ENCODE measurements around the gene SH3BGR.

Gene SH3BGR

GRCh38 chr21:39484711-39485276, 33.0 kb downstream of the SH3BGR start:
- H3K27me3 ChIP-seq (replicated peaks; ENCODE audit: control insufficient read depth, insufficient read depth, low read length) = no peaks in the 10 kb centered on the region
- no peaks in the 10 kb centered on the region for H3K36me3 ChIP-seq (ENCODE audit: control insufficient read depth, insufficient read depth, low read length)
- TF ChIP-seq, protein P1, sequence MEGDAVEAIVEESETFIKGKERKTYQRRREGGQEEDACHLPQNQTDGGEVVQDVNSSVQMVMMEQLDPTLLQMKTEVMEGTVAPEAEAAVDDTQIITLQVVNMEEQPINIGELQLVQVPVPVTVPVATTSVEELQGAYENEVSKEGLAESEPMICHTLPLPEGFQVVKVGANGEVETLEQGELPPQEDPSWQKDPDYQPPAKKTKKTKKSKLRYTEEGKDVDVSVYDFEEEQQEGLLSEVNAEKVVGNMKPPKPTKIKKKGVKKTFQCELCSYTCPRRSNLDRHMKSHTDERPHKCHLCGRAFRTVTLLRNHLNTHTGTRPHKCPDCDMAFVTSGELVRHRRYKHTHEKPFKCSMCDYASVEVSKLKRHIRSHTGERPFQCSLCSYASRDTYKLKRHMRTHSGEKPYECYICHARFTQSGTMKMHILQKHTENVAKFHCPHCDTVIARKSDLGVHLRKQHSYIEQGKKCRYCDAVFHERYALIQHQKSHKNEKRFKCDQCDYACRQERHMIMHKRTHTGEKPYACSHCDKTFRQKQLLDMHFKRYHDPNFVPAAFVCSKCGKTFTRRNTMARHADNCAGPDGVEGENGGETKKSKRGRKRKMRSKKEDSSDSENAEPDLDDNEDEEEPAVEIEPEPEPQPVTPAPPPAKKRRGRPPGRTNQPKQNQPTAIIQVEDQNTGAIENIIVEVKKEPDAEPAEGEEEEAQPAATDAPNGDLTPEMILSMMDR (IDR thresholded peaks at IDR 0.05; ENCODE audit: insufficient read depth, low read length, poor library complexity, severe bottlenecking) = no peak
- no peak for DNase-seq (ENCODE audit: extremely low read depth, insufficient read length)
- H3K4me3 ChIP-seq (replicated peaks; ENCODE audit: low read depth, low read length) = no peak overlapping the region

DNA sequence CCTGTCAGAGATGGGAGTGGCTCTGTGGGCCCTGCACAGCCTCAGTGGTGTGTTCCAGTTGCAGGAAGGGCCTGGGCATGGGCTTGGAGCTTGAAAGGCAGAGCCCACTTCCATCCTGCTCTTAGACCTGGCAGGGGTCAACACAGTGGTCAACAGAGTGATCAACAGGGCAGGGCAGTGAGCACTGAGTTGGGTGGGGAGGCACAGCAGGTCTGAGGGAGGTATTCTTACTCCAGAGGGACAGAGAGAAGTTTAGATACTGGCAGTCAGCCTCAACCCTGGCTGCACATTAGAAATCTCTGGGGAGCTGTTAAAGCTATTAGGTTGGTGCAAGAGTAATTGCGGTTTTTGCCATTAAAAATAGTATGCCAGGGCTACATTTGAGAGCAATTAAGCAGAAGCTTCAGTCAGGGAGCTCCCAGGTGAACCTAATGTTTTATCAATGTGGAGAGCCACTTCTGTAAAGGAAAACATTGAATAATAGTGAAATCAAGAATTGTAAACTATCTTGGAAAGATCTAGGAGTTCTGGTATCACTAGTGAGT, 37.7 kb downstream of the SH3BGR start:
- Histone ChIP-seq H3K36me3 (ENCODE audit: control insufficient read depth, insufficient read depth, low read length) (no peaks in the 10 kb centered on the region), H3K4me3 (replicated peaks; ENCODE audit: low read depth, low read length) (no peak overlapping the region), H3K27me3 (replicated peaks; ENCODE audit: control insufficient read depth, insufficient read depth, low read length) (no peaks in the 10 kb centered on the region)
- TF ChIP-seq, protein P1 (IDR thresholded peaks at IDR 0.05; ENCODE audit: insufficient read depth, low read length, poor library complexity, severe bottlenecking) = no peak
- DNase-seq (ENCODE audit: extremely low read depth, insufficient read length) = no peak

GRCh38 chr21:39499156-39499555, 47.4 kb downstream of the SH3BGR start:
- Histone ChIP-seq H3K36me3 (ENCODE audit: control insufficient read depth, insufficient read depth, low read length) (no peaks in the 10 kb centered on the region), H3K27me3 (replicated peaks; ENCODE audit: control insufficient read depth, insufficient read depth, low read length) (no peaks in the 10 kb centered on the region), H3K4me3 (replicated peaks; ENCODE audit: low read depth, low read length) (no peak overlapping the region)
- no peak for DNase-seq (ENCODE audit: extremely low read depth, insufficient read length)
- TF ChIP-seq, protein P1 (IDR thresholded peaks at IDR 0.05; ENCODE audit: insufficient read depth, low read length, poor library complexity, severe bottlenecking) = no peak

GRCh38 chr21:39502631-39503030, 50.9 kb downstream of the SH3BGR start:
- TF ChIP-seq, protein P1 (IDR thresholded peaks at IDR 0.05; ENCODE audit: insufficient read depth, low read length, poor library complexity, severe bottlenecking) = no peak

DNA sequence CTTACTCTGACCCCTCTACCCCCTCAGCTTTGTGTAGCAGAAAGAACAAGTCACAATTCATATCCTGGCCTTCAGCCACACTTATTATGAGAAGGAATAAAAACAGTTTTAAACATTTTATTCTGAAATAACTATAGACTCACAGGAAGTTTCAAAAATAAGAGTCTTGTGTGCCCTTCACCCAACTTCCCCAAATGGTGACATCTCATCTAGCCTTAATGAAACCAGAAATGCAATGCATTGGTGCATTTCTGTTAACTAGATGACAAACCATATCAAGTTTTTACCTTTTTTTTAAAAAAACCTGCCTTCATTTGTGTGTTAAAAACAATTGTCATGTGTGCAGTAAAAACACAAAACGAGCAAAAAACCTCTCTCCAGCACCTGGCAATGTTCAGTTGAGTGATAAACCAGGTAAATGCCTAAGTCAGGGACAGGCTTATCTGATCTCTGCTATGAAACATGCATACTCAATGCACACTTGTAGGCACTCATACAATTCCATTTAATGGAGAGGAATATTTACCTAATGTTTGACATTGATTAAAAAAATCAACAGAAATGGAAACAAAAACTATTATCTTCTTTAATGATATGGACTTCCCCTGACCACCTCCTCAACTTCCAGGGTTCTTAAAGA, 51.5 kb downstream of the SH3BGR start:
- TF ChIP-seq, protein P1 (IDR thresholded peaks at IDR 0.05; ENCODE audit: insufficient read depth, low read length, poor library complexity, severe bottlenecking) = no peak
- Histone ChIP-seq H3K27me3 (replicated peaks; ENCODE audit: control insufficient read depth, insufficient read depth, low read length) (no peaks in the 10 kb centered on the region), H3K4me3 (replicated peaks; ENCODE audit: low read depth, low read length) (no peak overlapping the region), H3K36me3 (ENCODE audit: control insufficient read depth, insufficient read depth, low read length) (no peaks in the 10 kb centered on the region)
- DNase-seq (ENCODE audit: extremely low read depth, insufficient read length) = no peak

More at GRCh38 chr21:39502631-39503030, 50.9 kb downstream of the SH3BGR start:
- no peaks in the 10 kb centered on the region for H3K27me3 ChIP-seq (replicated peaks; ENCODE audit: control insufficient read depth, insufficient read depth, low read length)
- DNase-seq (ENCODE audit: extremely low read depth, insufficient read length) = no peak
- H3K36me3 ChIP-seq (ENCODE audit: control insufficient read depth, insufficient read depth, low read length) = no peaks in the 10 kb centered on the region
- no peak overlapping the region for H3K4me3 ChIP-seq (replicated peaks; ENCODE audit: low read depth, low read length)

Data from GM06990 (cell line).